ENCODE results near the gene FOCAD.

DNA sequence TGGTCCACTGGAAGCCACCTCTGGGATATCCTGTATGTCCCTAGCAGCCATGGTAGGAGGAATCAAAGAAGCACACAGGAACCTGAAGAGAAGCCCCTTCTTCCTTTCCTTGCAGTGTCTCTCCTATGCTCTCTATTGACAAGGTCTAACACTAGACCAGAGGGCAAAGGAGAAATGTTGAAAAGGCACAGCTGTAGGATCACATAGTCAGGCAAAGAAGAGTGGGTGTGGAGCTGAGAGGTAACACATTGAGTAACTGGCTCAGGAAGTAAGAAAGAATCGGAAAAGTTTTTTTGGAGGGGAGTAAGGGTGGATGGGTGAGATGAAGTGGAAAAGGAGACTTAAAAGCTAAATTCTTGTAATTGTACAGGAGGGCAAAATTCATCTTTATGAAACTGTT, 100.1 kb downstream of the FOCAD start:
- TF ChIP-seq, protein P1, sequence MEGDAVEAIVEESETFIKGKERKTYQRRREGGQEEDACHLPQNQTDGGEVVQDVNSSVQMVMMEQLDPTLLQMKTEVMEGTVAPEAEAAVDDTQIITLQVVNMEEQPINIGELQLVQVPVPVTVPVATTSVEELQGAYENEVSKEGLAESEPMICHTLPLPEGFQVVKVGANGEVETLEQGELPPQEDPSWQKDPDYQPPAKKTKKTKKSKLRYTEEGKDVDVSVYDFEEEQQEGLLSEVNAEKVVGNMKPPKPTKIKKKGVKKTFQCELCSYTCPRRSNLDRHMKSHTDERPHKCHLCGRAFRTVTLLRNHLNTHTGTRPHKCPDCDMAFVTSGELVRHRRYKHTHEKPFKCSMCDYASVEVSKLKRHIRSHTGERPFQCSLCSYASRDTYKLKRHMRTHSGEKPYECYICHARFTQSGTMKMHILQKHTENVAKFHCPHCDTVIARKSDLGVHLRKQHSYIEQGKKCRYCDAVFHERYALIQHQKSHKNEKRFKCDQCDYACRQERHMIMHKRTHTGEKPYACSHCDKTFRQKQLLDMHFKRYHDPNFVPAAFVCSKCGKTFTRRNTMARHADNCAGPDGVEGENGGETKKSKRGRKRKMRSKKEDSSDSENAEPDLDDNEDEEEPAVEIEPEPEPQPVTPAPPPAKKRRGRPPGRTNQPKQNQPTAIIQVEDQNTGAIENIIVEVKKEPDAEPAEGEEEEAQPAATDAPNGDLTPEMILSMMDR (IDR thresholded peaks at IDR 0.05): no peak
- TF ChIP-seq POLR2A (IDR thresholded peaks at IDR 0.05): no peak
